CD8-positive, alpha-beta memory T cell (primary cell): Measurements from ENCODE around the gene PRPF31. TPM values are rescaled to one million over a fixed set of nuclear protein-coding genes. Genes with fewer than 3 reads are reported as not detected.
A peak's percentile ranks its signal among the peaks of the same experiment; 100 is the strongest.

Experiments used
- CTCF ChIA-PET: fragments of 350-600 bp; sonication (Branson Sonifier 250); formaldehyde crosslinking; loops from one replicate; lab custom pipeline; 2021; ENCODE audit warnings: antibody characterized with exemption; lab: Charles Lee
- POLR2A ChIA-PET: fragments of 350-600 bp; sonication (Branson Sonifier 250); formaldehyde crosslinking; loops from one replicate; lab custom pipeline; 2021; ENCODE audit warnings: antibody characterized with exemption; lab: Charles Lee
- DNase-seq, 5 donors: peaks; one replicate each; pipeline versions ENCODE4 v3.0.0 to v3.0.0-alpha.2; 2020 to 2022; ENCODE audit warnings: mixed read lengths in 1 of 5
- H3K27ac ChIP-seq: one replicate; pipeline ENCODE4 v1.7.0; 2013; ENCODE audit warnings: low read depth, mild to moderate bottlenecking, low read length, moderate library complexity
- H3K27me3 ChIP-seq: 2 replicates; pipeline ENCODE4 v1.7.0; 2013; ENCODE audit warnings: low read length, mild to moderate bottlenecking; ENCODE audit not compliant: insufficient read depth, poor library complexity, severe bottlenecking
- H3K36me3 ChIP-seq: 2 replicates; pipeline ENCODE4 v1.7.0; 2013; ENCODE audit warnings: mild to moderate bottlenecking, low read length, moderate library complexity; ENCODE audit not compliant: insufficient read depth
- H3K4me1 ChIP-seq: 2 replicates; pipeline ENCODE4 v1.7.0; 2013; ENCODE audit warnings: mild to moderate bottlenecking, low read length, moderate library complexity; ENCODE audit not compliant: insufficient read depth
- H3K4me3 ChIP-seq: 2 replicates; pipeline ENCODE4 v1.7.0; 2013; ENCODE audit warnings: mild to moderate bottlenecking, low read length
- H3K9me3 ChIP-seq: 2 replicates; pipeline ENCODE4 v1.7.0; 2013; ENCODE audit warnings: mild to moderate bottlenecking, low read length
- H3K27ac Mint-ChIP-seq, 8 donors: one replicate each; pipeline ENCODE4 v1.8.0; 2020 to 2021; ENCODE audit warnings: mixed read lengths in 8 of 8, mild to moderate bottlenecking in 6 of 8, inconsistent platforms in 3 of 8, moderate library complexity in 3 of 8
- H3K27me3 Mint-ChIP-seq, 2 donors: one replicate each; pipeline ENCODE4 v1.8.0; 2020 to 2021; ENCODE audit warnings: mixed read lengths in 2 of 2, mild to moderate bottlenecking in 1 of 2, moderate library complexity in 1 of 2
- H3K36me3 Mint-ChIP-seq, 3 donors: one replicate each; pipeline ENCODE4 v1.8.0; 2020 to 2021; ENCODE audit warnings: mixed read lengths in 3 of 3, inconsistent platforms in 1 of 3, mild to moderate bottlenecking in 1 of 3
- H3K4me1 Mint-ChIP-seq, 3 donors: one replicate each; pipeline ENCODE4 v1.8.0; 2020 to 2021; ENCODE audit warnings: mixed read lengths in 3 of 3, inconsistent platforms in 1 of 3, mild to moderate bottlenecking in 1 of 3
- H3K4me3 Mint-ChIP-seq, 7 donors: one replicate each; pipeline ENCODE4 v1.8.0; 2020 to 2021; ENCODE audit warnings: mixed read lengths in 7 of 7, mild to moderate bottlenecking in 6 of 7, moderate library complexity in 4 of 7, inconsistent platforms in 2 of 7
- H3K9me3 Mint-ChIP-seq, 5 donors: one replicate each; pipeline ENCODE4 v1.8.0; 2020 to 2022; ENCODE audit warnings: mixed read lengths in 5 of 5, mild to moderate bottlenecking in 3 of 5, moderate library complexity in 2 of 5, inconsistent platforms in 1 of 5
- polyA plus RNA-seq: library from polyadenylated mRNA; unstranded; fragments of 300-500 nt; fragmentation: Illumina TruSeq; gene quantifications from one replicate; pipeline ENCODE4 v1.2.3, GENCODE V29; 2021
- total RNA-seq, 2 experiments: library from RNA; stranded (reverse); gene quantifications; one replicate each; pipeline ENCODE4 v1.2.3, GENCODE V29; 2021

The PRPF31 gene
- total and polyA plus RNA-seq, 3 experiments from 2014 or later, result 88.9 to 132 (median 123) TPM

DNA sequence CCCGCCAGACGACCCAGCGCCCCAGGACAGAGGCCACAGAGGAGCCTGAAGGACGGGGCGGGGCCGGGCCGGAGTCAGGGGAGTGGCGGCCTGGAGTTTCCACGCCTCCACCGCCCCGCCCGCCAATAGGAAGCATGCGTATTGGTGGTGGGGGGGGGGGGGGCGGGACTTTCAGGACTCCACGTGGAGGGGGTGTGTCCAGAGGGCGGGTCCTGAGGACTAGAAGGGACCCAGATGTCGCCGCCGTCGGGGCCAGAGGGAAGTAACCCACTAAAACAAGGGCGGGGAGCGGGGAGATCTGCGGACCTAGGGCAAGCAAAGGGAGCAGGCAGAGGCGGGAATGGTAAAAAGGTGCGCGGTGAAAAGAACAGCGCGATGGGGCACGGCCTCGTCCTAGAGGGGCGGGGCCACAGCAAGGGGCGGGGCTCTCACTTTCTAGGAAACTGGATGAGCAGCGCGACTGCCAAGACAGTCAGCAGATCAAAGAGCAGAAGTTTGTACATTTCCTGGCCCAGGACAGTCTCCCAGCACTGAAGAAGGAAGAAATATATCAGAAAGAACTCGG lies 46.8 kb downstream of the PRPF31 start:
- Histone ChIP-seq H3K4me1 (peaks cover 53% of the 10 kb centered on the region), H3K27me3 (no peaks in the 10 kb centered on the region), H3K36me3 (no peaks in the 10 kb centered on the region), H3K4me3 (peak overlapping the region; percentile 62), H3K27ac (peak overlapping the region; percentile 38), H3K9me3 (no peaks in the 10 kb centered on the region)
- peak overlapping the region in 7 of 8 donors; percentile 8 to 90 (median 79) for H3K27ac Mint-ChIP-seq
- H3K4me3 Mint-ChIP-seq, result peak overlapping the region; percentile 77 to 93 (median 83)
- H3K4me1 Mint-ChIP-seq, result peaks cover 41 to 61% (median 59%) of the 10 kb centered on the region in 3 donors
- CTCF ChIA-PET, result interaction anchor here (3.6 kb wide), 1 partner anchor 27 kb away, joined by 13 read pairs; the partner anchor contains the start of gene MBOAT7
- peaks cover 0 to 27% (median 0%) of the 10 kb centered on the region in 3 donors for H3K36me3 Mint-ChIP-seq
- H3K27me3 Mint-ChIP-seq, result peaks cover 4 to 9% of the 10 kb centered on the region in 2 donors
- peak; percentile 68 to 82 (median 70) for DNase-seq
- H3K9me3 Mint-ChIP-seq, result no peaks in the 10 kb centered on the region
- POLR2A ChIA-PET, result interaction anchor here (0.9 kb wide), 1 partner anchor 48 kb away, joined by 3 read pairs; no protein-coding TSS in a partner anchor

DNA sequence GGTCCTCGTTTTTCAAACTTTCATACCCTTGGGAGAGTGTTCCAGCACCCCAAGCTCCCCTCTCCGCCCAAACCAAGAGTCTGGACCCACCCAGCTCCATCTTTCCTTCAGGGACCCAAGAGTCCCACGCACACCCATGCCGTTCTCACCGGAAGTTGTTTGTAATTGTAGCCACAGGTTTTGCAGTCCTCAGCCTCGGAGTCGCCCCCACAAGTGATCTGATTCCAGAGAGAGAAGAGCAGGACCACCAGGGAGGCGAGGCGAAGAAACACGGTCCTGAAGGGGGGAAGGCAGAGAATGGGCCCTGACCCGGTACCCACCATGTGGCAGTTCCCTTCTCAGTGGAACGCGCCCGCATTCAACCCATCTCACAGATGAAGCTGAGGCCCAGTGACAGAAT lies 47.3 kb downstream of the PRPF31 start:
- Mint-ChIP-seq H3K27ac (peak overlapping the region in 3 of 8 donors; percentile 74 to 83 (median 79)), H3K27me3 (peaks cover 4 to 9% of the 10 kb centered on the region in 2 donors), H3K4me3 (peak overlapping the region; percentile 43 to 93 (median 83)), H3K36me3 (peaks cover 0 to 22% (median 0%) of the 10 kb centered on the region in 3 donors), H3K4me1 (peaks cover 41 to 61% (median 59%) of the 10 kb centered on the region in 3 donors), H3K9me3 (no peaks in the 10 kb centered on the region)
- no peaks in the 10 kb centered on the region for H3K27me3 ChIP-seq
- CTCF ChIA-PET, result interaction anchor here (3.6 kb wide), 1 partner anchor 26 kb away, joined by 13 read pairs; the partner anchor contains the start of gene MBOAT7
- peak overlapping the region; percentile 62 for H3K4me3 ChIP-seq
- POLR2A ChIA-PET, result interaction anchor here (0.9 kb wide), 1 partner anchor 48 kb away, joined by 3 read pairs; no protein-coding TSS in a partner anchor
- peak overlapping the region; percentile 38 for H3K27ac ChIP-seq
- H3K9me3 ChIP-seq, result no peaks in the 10 kb centered on the region
- no peaks in the 10 kb centered on the region for H3K36me3 ChIP-seq
- peaks cover 49% of the 10 kb centered on the region for H3K4me1 ChIP-seq
- DNase-seq, result no peak

DNA sequence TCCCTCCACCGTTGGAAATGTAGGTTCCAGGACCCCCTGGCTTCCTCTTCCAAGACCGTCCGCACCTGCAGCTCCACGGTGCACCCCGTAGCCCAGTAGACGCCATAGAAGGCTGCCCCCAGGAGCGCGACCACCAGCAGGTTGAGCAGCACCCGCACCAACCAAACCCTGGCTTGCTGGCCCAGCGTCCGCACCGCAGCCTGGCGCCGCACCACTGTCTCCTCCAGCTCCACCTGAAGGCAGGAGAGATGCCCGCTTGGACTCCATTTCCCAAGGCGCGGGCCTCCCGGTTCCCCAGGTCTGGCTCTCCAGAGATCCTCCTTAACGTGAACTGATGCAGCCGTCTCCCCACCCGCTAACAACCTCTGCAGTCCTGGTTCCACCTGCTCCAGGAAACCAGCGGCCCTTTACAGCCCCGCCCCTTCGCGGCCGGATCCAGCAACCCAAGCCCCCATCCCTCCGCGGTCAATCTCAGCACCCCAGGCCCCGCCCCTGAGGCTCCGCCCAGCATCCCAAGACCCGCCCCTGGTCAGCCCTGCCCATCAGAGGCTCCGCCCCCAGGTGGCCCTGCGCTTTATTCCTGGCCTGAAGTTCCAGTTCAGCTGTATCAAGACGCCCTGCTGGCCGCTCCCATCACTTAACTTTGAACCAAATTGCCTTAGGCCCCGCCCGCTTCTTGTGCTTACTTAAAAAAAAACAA lies 49.0 kb downstream of the PRPF31 start:
- Histone ChIP-seq H3K27ac (no peak overlapping the region), H3K4me1 (peaks cover 36% of the 10 kb centered on the region), H3K9me3 (no peaks in the 10 kb centered on the region), H3K4me3 (no peak overlapping the region), H3K36me3 (no peaks in the 10 kb centered on the region), H3K27me3 (no peaks in the 10 kb centered on the region)
- Mint-ChIP-seq H3K27ac (peak overlapping the region in 5 of 8 donors; percentile 17 to 83 (median 70)), H3K9me3 (no peaks in the 10 kb centered on the region), H3K4me3 (peak overlapping the region; percentile 47 to 87 (median 80)), H3K36me3 (peaks cover 0 to 7% (median 0%) of the 10 kb centered on the region in 3 donors), H3K27me3 (peaks cover 4 to 8% of the 10 kb centered on the region in 2 donors), H3K4me1 (peaks cover 34 to 50% (median 45%) of the 10 kb centered on the region in 3 donors)
- ChIA-PET POLR2A (interaction anchor here (0.6 to 1.2 kb wide), 2 partner anchors 25 to 70 kb away, joined by 3 to 4 read pairs; partner anchors contain the start of gene MBOAT7), CTCF (interaction anchor here (3.6 kb wide), 1 partner anchor 24 kb away, joined by 13 read pairs; the partner anchor contains the start of gene MBOAT7)
- peak; percentile 38 to 65 (median 61) for DNase-seq

DNA sequence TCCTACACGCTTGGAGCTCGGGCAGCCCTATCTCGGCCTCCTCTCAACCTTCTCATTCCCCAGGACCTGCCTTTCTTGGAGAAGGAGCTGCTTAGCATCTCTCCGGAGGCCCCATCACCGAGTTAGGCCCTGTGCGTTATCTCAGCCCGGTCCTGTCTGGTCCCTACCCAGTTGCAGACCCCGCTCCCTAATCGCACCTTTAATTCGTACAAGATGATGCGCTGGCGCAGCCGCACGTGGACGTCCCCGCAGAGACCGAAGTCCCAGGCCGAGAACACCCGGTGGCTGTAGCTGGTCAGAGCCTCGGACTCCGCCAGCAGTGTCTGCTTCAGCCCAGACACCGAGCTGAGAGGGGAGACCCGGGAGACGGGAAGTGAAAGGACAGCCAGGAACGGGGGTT lies 49.7 kb downstream of the PRPF31 start:
- Mint-ChIP-seq H3K36me3 (no peaks in the 10 kb centered on the region), H3K4me1 (peaks cover 27 to 43% (median 38%) of the 10 kb centered on the region in 3 donors), H3K27ac (peak overlapping the region in 1 of 8 donors; percentile 83), H3K4me3 (no peak overlapping the region), H3K27me3 (peaks cover 4 to 8% of the 10 kb centered on the region in 2 donors), H3K9me3 (no peaks in the 10 kb centered on the region)
- CTCF ChIA-PET, result interaction anchor here (0.7 to 3.6 kb wide), 2 partner anchors 24 to 67 kb away, joined by 3 to 13 read pairs; partner anchors contain the start of gene MBOAT7
- Histone ChIP-seq H3K9me3 (no peaks in the 10 kb centered on the region), H3K4me3 (no peak overlapping the region), H3K4me1 (peaks cover 33% of the 10 kb centered on the region), H3K36me3 (no peaks in the 10 kb centered on the region), H3K27ac (no peak overlapping the region), H3K27me3 (no peaks in the 10 kb centered on the region)
- POLR2A ChIA-PET, result no interaction called here
- DNase-seq, result no peak

DNA sequence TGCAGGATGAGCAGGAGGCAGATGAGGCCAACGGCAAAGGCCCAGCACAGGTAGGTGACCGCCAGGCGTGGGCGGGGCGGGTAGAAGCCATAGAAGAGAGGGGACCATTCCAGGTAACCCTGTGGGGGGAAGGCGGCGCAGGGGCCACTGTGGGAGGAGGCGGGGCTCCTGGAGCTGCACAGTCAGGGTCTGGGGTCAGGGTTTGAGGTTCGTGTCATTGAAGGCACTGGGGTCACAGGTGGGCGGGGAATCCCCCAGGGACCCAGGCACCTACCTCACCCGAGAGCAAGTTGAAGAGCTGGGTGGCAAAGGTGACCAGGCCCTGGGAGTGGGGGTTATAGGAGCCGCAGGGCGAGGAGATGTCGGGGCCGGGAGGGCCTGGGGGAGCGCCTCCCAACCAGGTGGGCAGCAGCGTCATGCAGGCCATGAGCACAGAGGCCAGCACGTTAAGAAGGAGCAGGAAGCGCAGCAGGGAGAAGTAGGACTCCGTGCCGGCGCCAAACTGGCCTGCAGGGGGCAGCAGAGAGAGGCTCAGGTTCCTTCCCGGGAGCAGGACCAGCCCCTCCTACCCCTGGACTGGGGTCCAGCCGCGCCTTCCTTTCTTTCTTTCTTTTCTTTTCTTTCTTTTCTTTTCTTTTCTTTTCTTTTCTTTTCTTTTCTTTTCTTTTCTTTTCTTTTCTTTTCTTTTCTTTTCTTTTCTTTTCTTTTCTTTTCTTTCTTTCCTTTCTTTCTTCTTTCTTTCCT lies 52.8 kb downstream of the PRPF31 start:
- H3K4me1 Mint-ChIP-seq, result peaks cover 8 to 20% (median 13%) of the 10 kb centered on the region in 3 donors
- Histone ChIP-seq H3K27ac (no peak overlapping the region), H3K4me1 (peaks cover 13% of the 10 kb centered on the region), H3K4me3 (no peak overlapping the region), H3K9me3 (no peaks in the 10 kb centered on the region), H3K27me3 (no peaks in the 10 kb centered on the region), H3K36me3 (no peaks in the 10 kb centered on the region)
- peak overlapping the region in 1 of 7 donors; percentile 20 for H3K4me3 Mint-ChIP-seq
- H3K9me3 Mint-ChIP-seq, result no peaks in the 10 kb centered on the region
- POLR2A ChIA-PET, result interaction anchor here (1.6 kb wide), 1 partner anchor 22 kb away, joined by 8 read pairs; the partner anchor contains the start of gene MBOAT7
- CTCF ChIA-PET, result interaction anchor here (0.7 to 1.9 kb wide), 6 partner anchors 9 to 98 kb away, joined by 3 to 9 read pairs (median 6); partner anchors contain the start of genes LENG1, MBOAT7 and TSEN34
- peaks cover 0 to 3% of the 10 kb centered on the region in 2 donors for H3K27me3 Mint-ChIP-seq
- DNase-seq, result peak; percentile 77 to 92 (median 90)
- peak overlapping the region in 4 of 8 donors; percentile 24 to 71 (median 36) for H3K27ac Mint-ChIP-seq
- H3K36me3 Mint-ChIP-seq, result no peaks in the 10 kb centered on the region

DNA sequence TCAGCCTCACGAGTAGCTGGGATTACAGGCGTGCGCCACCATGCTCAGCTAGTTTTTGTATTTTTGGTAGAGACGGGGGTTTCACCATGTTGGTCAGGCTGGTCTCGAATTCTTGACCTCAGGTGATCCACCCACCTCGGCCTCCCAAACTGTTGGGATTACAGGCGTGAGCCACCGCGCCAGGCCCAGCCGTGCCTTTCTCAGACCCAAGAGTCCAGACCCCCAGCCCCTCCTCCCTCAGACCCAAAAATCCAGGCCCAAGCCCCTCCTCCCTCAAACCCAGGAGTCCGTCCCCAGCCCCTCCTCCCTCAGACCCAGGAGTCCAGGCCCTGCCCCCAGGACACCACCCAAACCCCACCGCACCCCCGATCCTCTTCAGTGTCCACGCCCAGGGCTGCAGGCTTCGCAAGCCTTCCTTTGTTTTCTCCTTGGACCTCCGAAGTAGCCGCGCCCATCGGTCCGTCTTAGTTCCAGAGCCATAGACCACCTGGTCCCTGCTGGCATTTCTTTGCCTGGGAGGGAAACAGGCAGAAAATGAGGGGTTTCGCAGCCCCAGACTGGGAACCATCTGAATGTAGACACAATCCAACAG lies 53.7 kb downstream of the PRPF31 start:
- H3K36me3 Mint-ChIP-seq, result no peaks in the 10 kb centered on the region
- Histone ChIP-seq H3K27ac (no peak overlapping the region), H3K27me3 (no peaks in the 10 kb centered on the region), H3K9me3 (no peaks in the 10 kb centered on the region), H3K4me3 (no peak overlapping the region), H3K36me3 (no peaks in the 10 kb centered on the region), H3K4me1 (peaks cover 4% of the 10 kb centered on the region)
- peaks cover 0 to 3% of the 10 kb centered on the region in 2 donors for H3K27me3 Mint-ChIP-seq
- H3K4me3 Mint-ChIP-seq, result no peak overlapping the region
- H3K27ac Mint-ChIP-seq, result no peak overlapping the region
- ChIA-PET POLR2A (interaction anchor here (0.7 kb wide), 2 partner anchors 27 to 1430 kb away, joined by 3 to 4 read pairs; partner anchors contain the start of gene FIZ1), CTCF (interaction anchor here (0.9 to 1.7 kb wide), 3 partner anchors 19 to 96 kb away, joined by 3 to 6 read pairs (median 3); no protein-coding TSS in a partner anchor)
- no peak for DNase-seq
- peaks cover 6 to 13% (median 8%) of the 10 kb centered on the region in 3 donors for H3K4me1 Mint-ChIP-seq
- H3K9me3 Mint-ChIP-seq, result no peaks in the 10 kb centered on the region
